Measurements from ENCODE around the gene ARHGAP22.

Gene ARHGAP22

GRCh38 chr10:48414160-48414559 lies 190.7 kb downstream of the ARHGAP22 start:
- Histone ChIP-seq H3K27ac (replicated peaks) (no peak overlapping the region), H3K27me3 (ENCODE audit: insufficient read depth, poor library complexity, severe bottlenecking) (no peaks in the 10 kb centered on the region), H3K4me3 (replicated peaks; ENCODE audit: insufficient read depth, low read length) (no peak overlapping the region)
- no peak for DNase-seq (ENCODE audit: low read depth in 1 of 2, low spot score in 1 of 2)
- TF ChIP-seq POLR2AphosphoS5 (IDR thresholded peaks at IDR 0.05; ENCODE audit: low read depth): no peak
- no peak for TF ChIP-seq GABPA (IDR thresholded peaks at IDR 0.05; ENCODE audit: low read depth)
- no peak for TF ChIP-seq SPI1 (IDR thresholded peaks at IDR 0.05; ENCODE audit: borderline replicate concordance, low read depth)
- TF ChIP-seq REST (IDR thresholded peaks at IDR 0.05; ENCODE audit: insufficient replicate concordance, low read depth): no peak
- TF ChIP-seq, protein P1, sequence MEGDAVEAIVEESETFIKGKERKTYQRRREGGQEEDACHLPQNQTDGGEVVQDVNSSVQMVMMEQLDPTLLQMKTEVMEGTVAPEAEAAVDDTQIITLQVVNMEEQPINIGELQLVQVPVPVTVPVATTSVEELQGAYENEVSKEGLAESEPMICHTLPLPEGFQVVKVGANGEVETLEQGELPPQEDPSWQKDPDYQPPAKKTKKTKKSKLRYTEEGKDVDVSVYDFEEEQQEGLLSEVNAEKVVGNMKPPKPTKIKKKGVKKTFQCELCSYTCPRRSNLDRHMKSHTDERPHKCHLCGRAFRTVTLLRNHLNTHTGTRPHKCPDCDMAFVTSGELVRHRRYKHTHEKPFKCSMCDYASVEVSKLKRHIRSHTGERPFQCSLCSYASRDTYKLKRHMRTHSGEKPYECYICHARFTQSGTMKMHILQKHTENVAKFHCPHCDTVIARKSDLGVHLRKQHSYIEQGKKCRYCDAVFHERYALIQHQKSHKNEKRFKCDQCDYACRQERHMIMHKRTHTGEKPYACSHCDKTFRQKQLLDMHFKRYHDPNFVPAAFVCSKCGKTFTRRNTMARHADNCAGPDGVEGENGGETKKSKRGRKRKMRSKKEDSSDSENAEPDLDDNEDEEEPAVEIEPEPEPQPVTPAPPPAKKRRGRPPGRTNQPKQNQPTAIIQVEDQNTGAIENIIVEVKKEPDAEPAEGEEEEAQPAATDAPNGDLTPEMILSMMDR (IDR thresholded peaks at IDR 0.05; ENCODE audit: insufficient read depth, low read length): no peak

DNA sequence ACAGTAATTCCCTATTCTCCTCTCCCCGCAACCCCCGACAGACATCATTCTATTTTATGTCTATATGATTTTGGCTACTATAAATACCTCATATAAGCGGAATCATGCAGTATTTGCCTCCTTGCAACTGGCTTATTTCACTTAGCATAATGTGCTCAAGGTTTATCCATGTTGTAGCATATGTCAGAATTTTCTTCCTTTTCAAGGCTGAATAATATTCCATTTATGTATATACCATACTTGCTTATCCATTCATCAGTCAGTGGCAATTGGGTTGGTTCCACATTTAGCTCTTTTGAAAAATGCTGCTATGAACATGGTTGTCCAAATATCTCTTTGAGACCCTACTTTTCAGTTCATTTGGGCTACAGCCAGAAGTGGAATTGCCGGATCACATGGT lies 191.9 kb downstream of the ARHGAP22 start:
- no peak overlapping the region for H3K4me3 ChIP-seq (replicated peaks; ENCODE audit: insufficient read depth, low read length)
- no peak for DNase-seq (ENCODE audit: low read depth in 1 of 2, low spot score in 1 of 2)
- TF ChIP-seq SPI1 (IDR thresholded peaks at IDR 0.05; ENCODE audit: borderline replicate concordance, low read depth) (no peak), REST (IDR thresholded peaks at IDR 0.05; ENCODE audit: insufficient replicate concordance, low read depth) (no peak), GABPA (IDR thresholded peaks at IDR 0.05; ENCODE audit: low read depth) (no peak), POLR2AphosphoS5 (IDR thresholded peaks at IDR 0.05; ENCODE audit: low read depth) (no peak)
- TF ChIP-seq, protein P1 (IDR thresholded peaks at IDR 0.05; ENCODE audit: insufficient read depth, low read length): no peak
- no peak overlapping the region for H3K27ac ChIP-seq (replicated peaks)
- no peaks in the 10 kb centered on the region for H3K27me3 ChIP-seq (ENCODE audit: insufficient read depth, poor library complexity, severe bottlenecking)

- H3K27ac ChIP-seq (replicated peaks): no peak overlapping the region
- no peak for DNase-seq (ENCODE audit: low read depth in 1 of 2, low spot score in 1 of 2)
- TF ChIP-seq GABPA (IDR thresholded peaks at IDR 0.05; ENCODE audit: low read depth) (no peak), SPI1 (IDR thresholded peaks at IDR 0.05; ENCODE audit: borderline replicate concordance, low read depth) (no peak), POLR2AphosphoS5 (IDR thresholded peaks at IDR 0.05; ENCODE audit: low read depth) (no peak), REST (IDR thresholded peaks at IDR 0.05; ENCODE audit: insufficient replicate concordance, low read depth) (no peak)
- TF ChIP-seq, protein P1 (IDR thresholded peaks at IDR 0.05; ENCODE audit: insufficient read depth, low read length): no peak
- H3K27me3 ChIP-seq (ENCODE audit: insufficient read depth, poor library complexity, severe bottlenecking): no peaks in the 10 kb centered on the region
- no peak overlapping the region for H3K4me3 ChIP-seq (replicated peaks; ENCODE audit: insufficient read depth, low read length)
These were observed 192.8 kb downstream of the ARHGAP22 start for GRCh38 chr10:48412081-48412480.
